HG02973 (cell line): Measurements from ENCODE around the gene CELF2.

Source experiments
- ATAC-seq: cut with Tn5 transposase; IDR thresholded peaks from one replicate; pipeline ENCODE4 v1.9.1; 2021; ENCODE audit warnings: moderate library complexity; ENCODE audit not compliant: unreplicated experiment

The CELF2 gene

GRCh38 chr10:11020548-11020942 is 2.9 kb downstream of the CELF2 start:
- ATAC-seq: no peak

- ATAC-seq: no peak
Observed at GRCh38 chr10:11022213-11022612, 4.5 kb downstream of the CELF2 start.

DNA sequence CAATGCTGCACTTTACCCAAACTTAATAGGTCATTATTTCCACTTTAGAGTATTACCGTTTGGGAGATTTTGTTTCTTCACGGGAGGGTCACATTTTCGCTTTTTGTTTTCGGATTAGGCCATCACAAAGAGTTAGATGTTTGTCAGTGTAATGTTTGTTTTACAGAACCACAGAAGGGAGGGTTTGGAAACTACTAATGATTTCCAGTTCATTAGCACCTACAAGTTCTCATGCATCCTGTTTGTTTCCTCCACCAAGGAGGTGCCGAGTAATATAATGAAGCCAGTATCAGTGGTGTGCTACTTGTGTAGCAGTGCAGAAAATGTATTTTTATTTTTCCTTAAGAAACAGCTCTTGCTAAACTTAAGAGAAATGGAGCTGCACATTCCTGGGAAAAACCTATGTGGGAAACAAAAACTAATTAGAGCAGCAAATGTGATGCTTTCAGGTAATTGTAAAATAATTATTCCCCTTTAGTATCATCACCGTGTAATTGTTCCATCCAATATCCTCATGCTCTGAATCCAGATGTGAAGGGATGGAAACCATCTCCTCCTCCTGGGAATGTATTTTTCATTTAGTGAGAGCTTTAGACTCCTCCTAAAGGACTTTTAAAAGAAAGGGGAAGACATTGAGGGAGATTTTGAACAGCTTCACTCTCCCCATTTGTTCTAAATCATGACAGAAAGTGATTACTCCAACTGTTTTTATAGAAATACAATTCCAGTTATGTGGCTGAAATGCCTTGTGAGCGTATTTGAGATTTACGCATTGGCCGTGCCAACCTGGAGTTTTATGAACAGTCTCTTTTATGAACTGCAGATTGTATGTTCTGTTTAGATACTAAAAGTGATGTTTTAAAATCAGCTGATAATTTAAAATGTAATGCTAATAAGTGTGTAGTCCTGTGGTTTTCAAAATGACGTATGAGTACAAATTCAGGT is 5.6 kb downstream of the CELF2 start:
- no peak for ATAC-seq

GRCh38 chr10:11024596-11024995 is 6.9 kb downstream of the CELF2 start:
- no peak for ATAC-seq

GRCh38 chr10:11025978-11026377 is 8.3 kb downstream of the CELF2 start:
- no peak for ATAC-seq

- ATAC-seq: no peak
Observed at GRCh38 chr10:11026773-11027172, 9.1 kb downstream of the CELF2 start.

DNA sequence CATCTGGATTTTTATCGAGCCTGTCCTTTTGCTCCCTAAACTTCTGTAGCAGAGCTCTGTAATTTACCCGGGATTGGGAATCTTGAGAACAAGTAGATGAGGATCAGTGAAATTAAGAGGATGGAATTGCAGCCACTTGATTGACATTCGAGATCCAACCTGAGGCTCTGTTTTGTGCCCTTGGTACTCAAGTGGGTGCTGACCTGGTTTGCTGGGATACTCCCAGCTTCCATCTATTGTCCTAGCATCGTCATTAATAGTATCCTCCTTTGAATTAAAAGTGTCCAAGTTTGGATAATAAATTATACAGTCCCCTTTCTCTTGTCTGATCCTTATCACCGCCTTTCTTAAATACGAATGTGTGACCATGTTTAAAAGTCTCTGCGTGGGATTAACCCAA is 17.1 kb downstream of the CELF2 start:
- no peak for ATAC-seq

DNA sequence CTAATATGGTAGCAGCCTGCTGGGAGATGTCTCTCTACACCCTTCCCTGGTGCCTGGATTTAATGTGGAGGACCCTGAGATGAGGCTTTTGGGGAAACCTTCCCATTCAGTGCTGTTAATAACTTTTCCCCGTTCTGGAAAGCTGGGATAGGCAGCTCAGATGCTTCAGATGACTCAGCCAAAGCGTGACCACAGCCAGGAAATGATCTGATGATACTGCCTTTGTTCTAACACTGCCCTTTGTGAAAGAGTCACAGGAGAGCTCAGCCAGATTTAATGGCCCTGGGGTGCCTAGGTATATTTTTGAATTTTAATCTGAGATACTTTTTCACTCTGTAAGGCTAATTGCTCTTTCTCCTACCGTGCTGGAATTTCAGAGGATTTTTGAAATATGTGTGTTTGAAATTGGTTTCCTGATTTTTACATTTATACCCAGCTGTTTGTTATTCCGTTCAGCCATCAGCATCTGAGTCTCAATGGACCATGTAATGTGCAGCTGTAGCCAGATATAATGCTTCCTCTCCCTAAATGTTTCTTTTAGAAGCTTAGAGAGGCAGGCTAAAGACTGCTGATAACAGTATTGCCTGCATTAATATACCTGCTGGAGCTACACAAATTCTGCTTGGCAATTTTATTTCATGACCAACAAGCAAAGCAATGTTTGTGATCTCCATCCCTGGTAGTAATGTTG is 17.8 kb downstream of the CELF2 start:
- no peak for ATAC-seq

GRCh38 chr10:11036424-11037011 is 18.8 kb downstream of the CELF2 start:
- no peak for ATAC-seq

DNA sequence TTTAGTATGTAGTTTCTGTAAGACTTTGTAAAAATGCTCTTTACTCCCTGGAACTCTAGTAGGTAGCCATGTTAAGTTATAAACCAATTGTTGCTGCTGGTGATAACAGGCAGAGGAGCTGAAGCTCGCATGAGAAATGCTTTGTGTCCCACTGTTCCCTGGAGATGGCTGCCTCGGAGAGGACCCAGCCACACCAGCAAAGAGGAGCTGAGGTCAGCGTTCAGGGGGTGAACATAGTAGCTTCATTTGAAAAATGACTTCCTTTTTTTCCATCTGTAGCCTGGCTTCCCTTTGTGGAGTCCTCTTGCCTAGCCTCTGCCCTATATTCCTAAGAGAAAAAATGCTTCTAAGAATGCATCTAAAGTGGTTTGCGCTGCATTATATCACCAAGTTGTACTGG is 20.3 kb downstream of the CELF2 start:
- ATAC-seq: no peak

DNA sequence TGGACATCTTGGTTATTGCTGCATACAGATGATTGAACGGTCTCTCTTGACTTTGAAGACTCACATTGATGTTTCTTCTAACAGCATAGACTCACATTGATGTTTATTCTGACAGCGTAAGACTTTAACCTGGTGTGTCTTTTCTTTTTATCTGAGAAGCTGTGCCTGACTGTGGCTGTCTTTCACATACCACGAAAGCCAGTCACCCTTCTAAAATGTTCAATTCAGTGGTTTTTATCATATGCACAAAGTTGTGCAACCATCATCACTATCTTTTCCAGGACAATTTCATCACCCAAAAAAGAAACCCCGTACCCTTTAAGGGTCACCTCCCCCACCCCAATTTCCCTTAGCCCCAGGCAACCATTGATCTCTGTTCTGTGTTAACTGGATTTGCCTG is 24.7 kb downstream of the CELF2 start:
- no peak for ATAC-seq

DNA sequence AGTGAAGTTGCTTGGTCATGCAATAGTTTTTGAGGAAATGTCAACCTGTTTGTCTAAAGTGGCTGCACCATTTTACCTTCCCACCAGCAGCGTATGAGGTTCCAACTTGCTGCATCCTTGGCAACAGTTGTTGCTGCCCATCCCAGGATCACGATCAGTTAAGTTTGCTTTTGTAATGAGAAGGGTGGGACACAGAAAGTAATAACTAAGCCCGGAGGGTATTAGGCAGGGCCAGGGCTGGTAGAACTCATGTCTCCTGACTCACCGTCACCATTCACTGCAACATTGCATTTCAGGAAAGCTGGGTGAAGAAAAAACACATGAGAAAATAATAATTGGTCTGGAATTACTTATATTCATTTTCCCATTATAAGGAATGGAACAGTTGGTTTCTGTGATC is 25.4 kb downstream of the CELF2 start:
- no peak for ATAC-seq

- ATAC-seq: no peak
Observed at GRCh38 chr10:11043446-11044127, 25.9 kb downstream of the CELF2 start.

DNA sequence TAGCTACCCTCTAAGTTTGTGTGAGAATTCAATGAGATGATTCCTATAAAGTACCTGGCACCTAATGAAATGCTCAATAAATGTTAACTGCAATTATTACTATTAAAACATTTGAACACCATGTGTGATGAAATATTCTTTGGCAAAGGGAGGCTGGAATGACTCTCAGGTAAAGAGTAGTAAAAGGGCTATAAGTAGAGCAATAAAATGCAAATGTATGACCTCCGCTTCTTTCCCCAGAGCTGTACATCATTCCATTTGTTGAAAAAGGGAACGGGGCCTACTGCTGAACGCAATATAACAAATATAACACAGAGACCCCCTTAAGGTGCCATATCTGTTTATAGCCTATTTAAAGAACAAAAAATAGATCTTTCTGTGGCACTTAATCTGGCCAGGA is 27.8 kb downstream of the CELF2 start:
- ATAC-seq: no peak

DNA sequence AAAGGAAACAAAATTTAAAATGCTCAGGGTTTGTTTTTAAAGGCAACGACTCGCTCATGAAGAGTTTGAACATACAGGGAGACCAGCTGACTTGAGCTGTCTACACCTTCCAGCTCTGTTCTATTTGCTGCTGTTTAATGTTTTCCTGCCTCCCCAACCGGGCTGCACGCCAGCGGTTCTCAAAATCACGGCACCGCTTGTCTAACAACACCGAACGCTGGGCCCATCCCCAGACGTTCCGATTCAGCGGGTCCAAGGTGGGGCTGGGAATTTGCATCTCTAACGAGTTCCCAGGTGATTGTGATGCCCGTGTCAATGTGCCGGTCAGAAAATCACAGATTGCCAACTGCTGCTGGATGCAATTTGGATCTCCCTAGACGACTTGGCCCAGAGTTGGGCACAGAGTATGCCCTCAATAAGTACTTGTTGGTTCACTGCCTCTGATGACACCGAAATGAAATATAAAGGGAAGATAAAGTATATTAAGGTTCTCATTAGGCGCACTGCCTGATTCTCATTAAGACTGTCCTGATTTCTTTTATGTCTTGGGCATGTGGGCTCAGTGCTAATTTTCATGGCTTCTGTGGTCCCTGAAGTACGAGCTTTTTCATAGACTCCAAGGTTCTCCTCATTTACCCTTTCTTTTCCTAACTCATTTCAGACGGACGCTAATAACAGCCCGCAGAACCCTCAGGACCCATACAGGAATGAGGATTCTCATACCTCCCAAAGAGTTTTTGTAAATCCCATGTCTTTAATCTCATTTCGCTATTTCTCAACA is 28.5 kb downstream of the CELF2 start:
- ATAC-seq: no peak

DNA sequence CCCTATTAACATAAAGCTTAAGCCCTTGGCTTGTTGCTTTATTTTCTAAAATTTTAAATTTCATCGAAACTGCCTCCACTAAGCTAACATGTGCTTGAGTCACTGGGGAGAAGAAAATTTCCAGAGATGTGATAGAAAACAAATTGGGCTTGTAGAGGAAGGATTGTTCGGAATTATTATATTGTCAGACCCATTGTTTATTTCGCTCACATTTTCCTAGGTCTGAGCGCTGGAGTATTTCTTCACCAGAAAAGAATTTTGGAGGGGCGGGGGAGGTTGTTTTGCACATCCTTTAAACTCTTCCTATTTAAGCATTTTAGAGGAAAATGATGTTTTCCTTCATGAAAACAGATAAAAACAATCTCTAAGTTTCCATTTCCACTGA is 29.1 kb downstream of the CELF2 start:
- ATAC-seq: no peak

DNA sequence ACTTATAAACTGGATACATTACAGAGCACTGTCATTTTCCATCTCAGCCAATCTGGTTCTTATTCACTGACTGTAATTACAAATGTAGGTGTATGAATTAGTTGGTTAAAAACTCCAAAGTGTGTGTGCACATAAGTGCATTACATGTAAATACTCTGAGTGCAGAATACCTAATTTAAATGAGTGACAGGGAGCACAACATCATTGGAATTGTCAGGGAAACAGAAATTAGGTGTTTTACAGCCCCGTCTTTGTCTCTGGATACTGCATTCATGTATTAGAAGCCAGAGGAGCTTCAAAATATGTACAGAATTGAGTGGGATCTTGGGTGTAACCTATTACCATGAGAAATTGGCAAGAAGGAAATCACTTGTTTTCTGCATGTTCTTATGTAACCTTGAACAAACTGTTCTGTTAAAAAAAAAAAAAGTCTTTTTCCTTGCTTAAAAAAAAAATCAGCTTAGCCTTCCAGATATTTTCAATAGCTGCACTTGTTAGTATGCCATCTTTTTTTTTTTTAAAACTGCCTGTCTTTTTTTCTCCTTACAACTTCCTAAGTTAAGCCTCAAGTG is 31.1 kb downstream of the CELF2 start:
- no peak for ATAC-seq

DNA sequence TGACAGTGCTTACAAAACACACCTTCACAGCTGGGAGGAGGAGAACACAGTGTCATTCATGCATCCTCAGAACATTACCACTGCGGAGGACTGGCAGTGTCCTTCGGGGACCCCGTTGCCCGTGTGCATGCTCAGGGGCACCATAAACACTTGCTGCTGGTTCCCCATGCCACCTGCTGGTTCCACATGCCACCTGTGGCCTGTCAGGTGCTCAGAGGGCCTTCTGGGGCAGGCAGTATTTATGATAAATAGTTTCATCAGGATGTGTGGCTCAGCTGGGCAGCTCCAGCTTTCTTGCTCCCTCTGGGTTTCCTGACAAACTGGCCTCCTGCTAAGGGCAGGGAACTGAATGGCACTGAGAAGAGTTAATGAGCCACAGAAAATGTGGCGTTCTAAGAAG is 32.1 kb downstream of the CELF2 start:
- no peak for ATAC-seq

- ATAC-seq: no peak
Observed at GRCh38 chr10:11050301-11051287, 32.9 kb downstream of the CELF2 start.
